Left lung (tissue), 10 donors: Measurements from ENCODE around the gene LRRN1. TPM values are rescaled to one million over a fixed set of nuclear protein-coding genes. Genes with fewer than 3 reads are reported as not detected.

Experiments used
- ATAC-seq: fragments of 200-7000 bp; cut with Tn5 transposase; one replicate; pipeline ENCODE4 v1.9.1; 2020; ENCODE audit warnings: moderate library complexity
- DNase-seq, 4 donors: peaks; one replicate each; pipeline ENCODE4 v3.0.0-alpha.2; 2013 to 2020
- H3K27ac ChIP-seq, 2 donors: fragments of 200-600 bp; sonication (generic) in 1 of 2; one replicate each; pipeline versions ENCODE4 v1.5.0 to v1.8.0; 2020 to 2021
- H3K27me3 ChIP-seq, 2 donors: fragments of 200-600 bp; sonication (generic) in 1 of 2; one replicate each; pipeline versions ENCODE4 v1.5.0 to v1.8.0; 2020 to 2021
- H3K36me3 ChIP-seq, 2 donors: fragments of 200-600 bp; sonication (generic) in 1 of 2; one replicate each; pipeline versions ENCODE4 v1.5.0 to v1.8.0; 2020 to 2021
- H3K4me1 ChIP-seq, 2 donors: fragments of 200-600 bp; one replicate each; pipeline ENCODE4 v1.8.0; 2021
- H3K4me3 ChIP-seq, 2 donors: fragments of 200-600 bp; sonication (generic) in 1 of 2; one replicate each; pipeline versions ENCODE4 v1.5.0 to v1.8.0; 2020 to 2021; ENCODE audit warnings: mild to moderate bottlenecking in 1 of 2
- H3K9me3 ChIP-seq, 2 donors: fragments of 200-600 bp; sonication (generic) in 1 of 2; one replicate each; pipeline versions ENCODE4 v1.5.0 to v1.8.0; 2020 to 2021
- intact Hi-C, 2 donors: fragments of 100-400 bp; cut with DNase I; formaldehyde crosslinking; loops; one replicate each; pipeline versions ENCODE4 v1.11.2 to v1.14.2; 2022
- polyA plus RNA-seq, 6 donors: library from polyadenylated mRNA; unstranded; fragments of 120-200 nt; gene quantifications; one replicate each; pipeline ENCODE4 v1.2.1, GENCODE V29; 2013; ENCODE audit not compliant: insufficient read length in 6 of 6
- total RNA-seq, 2 donors: library from RNA; stranded (reverse); fragmentation: NEBNext Ultra II Directional; extraction: Animal tissue kit (Norgen Biotek cat#: 25700); gene quantifications; one replicate each; pipeline ENCODE4 v1.2.1, GENCODE V29; 2021
- TF ChIP-seq, protein P1 (sequence below), 2 donors: fragments of 200-600 bp; sonication (generic) in 1 of 2; IDR thresholded peaks; one replicate each; pipeline versions ENCODE4 v1.5.0 to v1.8.0; 2021; ENCODE audit warnings: antibody characterized with exemption in 2 of 2
- donor health status: DM: no; HTN: yes; CAD: no.
- donor health status: DM: no; HTN: no; CAD: no.

Gene LRRN1
- total and polyA plus RNA-seq, 8 donors, result 1.9 to 27.6 (median 23.3) TPM

DNA sequence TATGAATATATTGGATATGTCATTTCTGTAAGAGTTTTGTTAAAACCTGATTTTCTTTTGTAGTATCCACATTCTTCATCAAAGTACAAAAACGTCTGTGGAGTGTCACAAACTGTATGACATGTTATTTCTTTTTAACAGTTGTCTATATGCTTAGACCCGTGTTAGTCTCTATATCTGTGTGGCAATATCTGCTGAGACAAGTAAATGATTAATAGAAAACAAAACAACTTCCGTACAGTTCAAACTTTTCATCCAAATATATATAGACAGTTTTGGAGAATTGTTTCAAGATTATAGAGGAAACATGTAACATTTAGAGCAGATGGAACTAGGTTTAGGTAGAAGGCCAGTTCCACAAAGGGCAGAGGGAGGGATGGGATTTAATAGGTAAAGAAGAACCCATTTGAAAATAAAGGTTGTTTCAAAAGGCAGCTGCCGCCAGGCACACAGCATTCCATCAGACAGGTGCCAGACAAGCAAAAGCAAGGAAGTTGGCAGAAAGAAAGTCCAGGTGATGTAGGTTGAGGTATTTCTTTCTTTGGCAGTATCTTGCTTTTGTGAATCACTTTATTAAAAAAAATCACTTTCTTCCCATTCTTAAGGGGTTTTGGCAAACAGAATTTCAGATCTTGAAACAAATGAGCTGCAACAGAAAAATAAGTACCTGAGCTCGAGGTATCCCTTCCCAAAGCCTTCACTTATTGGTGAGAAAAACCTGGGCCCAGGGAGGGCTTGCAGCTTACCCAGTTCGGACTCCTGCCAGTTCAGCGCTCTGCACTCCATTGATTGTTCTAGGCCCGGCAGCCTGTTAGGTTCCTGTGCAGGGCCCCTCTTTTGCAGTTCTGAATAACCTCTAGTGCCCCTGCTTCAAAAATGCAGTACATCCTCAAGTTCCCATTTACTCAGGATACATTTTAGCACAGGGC lies 49.0 kb downstream of the LRRN1 start:
- Histone ChIP-seq H3K9me3 (no peaks in the 10 kb centered on the region), H3K4me1 (no peaks in the 10 kb centered on the region), H3K4me3 (no peak overlapping the region), H3K36me3 (peaks cover 0 to 5% of the 10 kb centered on the region in 2 donors), H3K27ac (no peak overlapping the region), H3K27me3 (no peaks in the 10 kb centered on the region)
- ATAC-seq (no peak), DNase-seq (no peak)
- intact Hi-C loops, result no loop called here
- TF ChIP-seq, protein P1, sequence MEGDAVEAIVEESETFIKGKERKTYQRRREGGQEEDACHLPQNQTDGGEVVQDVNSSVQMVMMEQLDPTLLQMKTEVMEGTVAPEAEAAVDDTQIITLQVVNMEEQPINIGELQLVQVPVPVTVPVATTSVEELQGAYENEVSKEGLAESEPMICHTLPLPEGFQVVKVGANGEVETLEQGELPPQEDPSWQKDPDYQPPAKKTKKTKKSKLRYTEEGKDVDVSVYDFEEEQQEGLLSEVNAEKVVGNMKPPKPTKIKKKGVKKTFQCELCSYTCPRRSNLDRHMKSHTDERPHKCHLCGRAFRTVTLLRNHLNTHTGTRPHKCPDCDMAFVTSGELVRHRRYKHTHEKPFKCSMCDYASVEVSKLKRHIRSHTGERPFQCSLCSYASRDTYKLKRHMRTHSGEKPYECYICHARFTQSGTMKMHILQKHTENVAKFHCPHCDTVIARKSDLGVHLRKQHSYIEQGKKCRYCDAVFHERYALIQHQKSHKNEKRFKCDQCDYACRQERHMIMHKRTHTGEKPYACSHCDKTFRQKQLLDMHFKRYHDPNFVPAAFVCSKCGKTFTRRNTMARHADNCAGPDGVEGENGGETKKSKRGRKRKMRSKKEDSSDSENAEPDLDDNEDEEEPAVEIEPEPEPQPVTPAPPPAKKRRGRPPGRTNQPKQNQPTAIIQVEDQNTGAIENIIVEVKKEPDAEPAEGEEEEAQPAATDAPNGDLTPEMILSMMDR (IDR thresholded peaks at IDR 0.05), result no peak

DNA sequence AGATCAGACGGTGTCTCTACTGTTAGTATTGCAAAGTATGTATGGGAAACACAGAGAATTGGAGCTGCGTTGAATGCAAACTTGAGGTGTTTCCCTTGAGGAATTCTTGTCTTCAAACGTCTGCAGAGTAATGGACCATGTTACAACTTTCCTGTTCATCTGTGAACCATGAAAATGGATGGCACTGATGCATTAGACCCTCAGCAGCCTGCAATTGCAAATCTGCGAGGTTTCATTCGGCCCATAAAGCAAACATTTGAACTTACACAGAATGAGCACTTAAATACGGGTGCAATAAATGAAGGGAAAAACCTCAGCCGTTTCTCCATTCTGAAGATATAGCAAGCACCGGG lies 49.7 kb downstream of the LRRN1 start:
- intact Hi-C loops, result no loop called here
- DNase-seq, result no peak

DNA sequence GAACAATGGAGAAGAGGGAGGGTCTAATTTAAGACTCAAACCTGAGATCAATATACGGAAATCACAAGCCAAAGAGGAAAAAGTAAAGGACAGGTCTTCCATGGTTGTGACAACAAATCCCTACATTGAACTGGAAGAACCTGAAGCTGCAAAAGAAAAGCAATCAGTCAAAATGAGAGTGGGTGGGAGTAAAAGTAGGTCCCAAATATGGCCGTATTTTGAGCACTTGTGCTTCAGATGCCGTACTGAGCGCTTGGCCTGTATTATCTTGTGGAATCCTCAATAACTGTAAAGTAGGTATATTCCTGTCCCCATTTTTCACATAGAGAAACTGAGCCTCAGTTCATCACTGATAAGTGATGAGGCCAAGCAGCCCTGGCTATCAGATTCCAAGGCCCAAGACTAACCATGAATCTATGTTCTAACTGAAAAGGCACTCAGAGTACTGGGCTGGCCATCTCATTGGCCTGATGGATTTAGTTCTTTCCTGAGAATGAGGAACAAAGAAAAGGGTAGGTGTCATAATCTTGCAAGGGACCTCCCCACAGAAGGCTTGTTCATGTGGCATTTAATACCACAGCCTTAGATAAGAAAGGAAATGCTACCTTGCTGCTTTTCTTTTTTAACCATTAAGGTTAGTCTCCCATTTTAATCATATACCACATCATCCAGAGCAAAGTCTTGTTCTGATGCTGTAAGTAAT lies 52.5 kb downstream of the LRRN1 start:
- DNase-seq (no peak), ATAC-seq (no peak)
- no peaks in the 10 kb centered on the region for H3K9me3 ChIP-seq
- H3K27ac ChIP-seq, result no peak overlapping the region
- intact Hi-C loops, result no loop called here
- H3K36me3 ChIP-seq, result no peaks in the 10 kb centered on the region
- TF ChIP-seq, protein P1 (IDR thresholded peaks at IDR 0.05), result no peak
- no peak overlapping the region for H3K4me3 ChIP-seq
- H3K27me3 ChIP-seq, result no peaks in the 10 kb centered on the region
- H3K4me1 ChIP-seq, result no peaks in the 10 kb centered on the region

More for the DNA sequence above, 49.7 kb downstream of the LRRN1 start:
- TF ChIP-seq, protein P1 (IDR thresholded peaks at IDR 0.05), result no peak
- H3K27me3 ChIP-seq, result no peaks in the 10 kb centered on the region
- no peaks in the 10 kb centered on the region for H3K9me3 ChIP-seq
- no peak overlapping the region for H3K4me3 ChIP-seq
- no peak for ATAC-seq
- H3K36me3 ChIP-seq, result peaks cover 0 to 5% of the 10 kb centered on the region in 2 donors
- H3K27ac ChIP-seq, result no peak overlapping the region
- H3K4me1 ChIP-seq, result no peaks in the 10 kb centered on the region

DNA sequence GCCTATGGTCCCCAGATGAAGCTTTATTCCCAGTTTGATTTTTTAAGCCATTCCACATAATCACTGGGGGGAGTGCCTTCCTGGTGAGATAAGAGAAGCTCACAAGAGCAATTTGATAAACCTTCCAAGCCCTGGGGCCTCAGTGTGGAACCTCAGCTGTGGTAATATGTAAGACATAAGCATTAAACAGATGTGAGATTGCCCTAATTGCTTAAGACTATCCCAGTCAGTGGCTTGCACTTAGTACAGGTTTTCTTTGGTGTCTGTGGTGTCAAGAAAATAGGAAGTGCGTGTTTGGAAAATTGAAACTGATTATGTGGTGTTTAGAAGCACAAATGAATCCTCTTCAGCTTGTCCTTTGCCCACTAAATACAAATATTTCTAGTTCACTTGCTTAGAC lies 54.3 kb downstream of the LRRN1 start:
- intact Hi-C loops, result no loop called here
- no peak for DNase-seq
- H3K4me1 ChIP-seq, result no peaks in the 10 kb centered on the region
- no peaks in the 10 kb centered on the region for H3K36me3 ChIP-seq
- no peak overlapping the region for H3K4me3 ChIP-seq
- H3K27me3 ChIP-seq, result no peaks in the 10 kb centered on the region
- TF ChIP-seq, protein P1 (IDR thresholded peaks at IDR 0.05), result no peak
- ATAC-seq, result no peak
- no peak overlapping the region for H3K27ac ChIP-seq
- H3K9me3 ChIP-seq, result no peaks in the 10 kb centered on the region

DNA sequence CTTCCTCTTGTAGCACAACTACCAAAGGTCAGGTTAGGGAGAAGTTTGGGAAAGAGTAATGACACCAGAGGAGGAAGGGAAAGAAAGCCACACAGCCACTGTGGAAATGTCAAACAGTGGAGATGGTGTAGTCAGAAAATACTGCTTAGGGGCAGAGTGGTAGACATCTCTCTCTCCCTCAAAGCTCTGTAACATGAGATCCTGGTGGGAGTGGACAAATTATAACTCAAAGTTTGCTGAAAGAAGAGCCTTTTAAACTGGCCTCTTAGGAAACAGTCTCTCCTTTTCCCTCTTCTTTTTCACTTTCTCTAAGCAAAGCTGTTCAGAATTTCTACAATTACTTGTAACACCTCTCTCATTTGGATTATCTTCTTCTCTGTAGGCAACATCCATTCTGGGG lies 55.8 kb downstream of the LRRN1 start:
- intact Hi-C loops, result no loop called here
- TF ChIP-seq, protein P1 (IDR thresholded peaks at IDR 0.05), result no peak
- no peak for ATAC-seq
- Histone ChIP-seq H3K27me3 (no peaks in the 10 kb centered on the region), H3K36me3 (no peaks in the 10 kb centered on the region), H3K9me3 (no peaks in the 10 kb centered on the region), H3K4me3 (no peak overlapping the region), H3K27ac (no peak overlapping the region), H3K4me1 (no peaks in the 10 kb centered on the region)
- no peak for DNase-seq
